HG03039 (cell line): ENCODE results near the gene CNOT4.
A peak's percentile ranks its signal among the peaks of the same experiment; 100 is the strongest.

Experiments used
- ATAC-seq: cut with Tn5 transposase; IDR thresholded peaks from one replicate; pipeline ENCODE4 v1.9.1; 2021; ENCODE audit warnings: mild to moderate bottlenecking, moderate library complexity; ENCODE audit not compliant: unreplicated experiment

CNOT4 gene, protein sequence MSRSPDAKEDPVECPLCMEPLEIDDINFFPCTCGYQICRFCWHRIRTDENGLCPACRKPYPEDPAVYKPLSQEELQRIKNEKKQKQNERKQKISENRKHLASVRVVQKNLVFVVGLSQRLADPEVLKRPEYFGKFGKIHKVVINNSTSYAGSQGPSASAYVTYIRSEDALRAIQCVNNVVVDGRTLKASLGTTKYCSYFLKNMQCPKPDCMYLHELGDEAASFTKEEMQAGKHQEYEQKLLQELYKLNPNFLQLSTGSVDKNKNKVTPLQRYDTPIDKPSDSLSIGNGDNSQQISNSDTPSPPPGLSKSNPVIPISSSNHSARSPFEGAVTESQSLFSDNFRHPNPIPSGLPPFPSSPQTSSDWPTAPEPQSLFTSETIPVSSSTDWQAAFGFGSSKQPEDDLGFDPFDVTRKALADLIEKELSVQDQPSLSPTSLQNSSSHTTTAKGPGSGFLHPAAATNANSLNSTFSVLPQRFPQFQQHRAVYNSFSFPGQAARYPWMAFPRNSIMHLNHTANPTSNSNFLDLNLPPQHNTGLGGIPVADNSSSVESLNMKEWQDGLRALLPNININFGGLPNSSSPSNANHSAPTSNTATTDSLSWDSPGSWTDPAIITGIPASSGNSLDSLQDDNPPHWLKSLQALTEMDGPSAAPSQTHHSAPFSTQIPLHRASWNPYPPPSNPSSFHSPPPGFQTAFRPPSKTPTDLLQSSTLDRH

DNA sequence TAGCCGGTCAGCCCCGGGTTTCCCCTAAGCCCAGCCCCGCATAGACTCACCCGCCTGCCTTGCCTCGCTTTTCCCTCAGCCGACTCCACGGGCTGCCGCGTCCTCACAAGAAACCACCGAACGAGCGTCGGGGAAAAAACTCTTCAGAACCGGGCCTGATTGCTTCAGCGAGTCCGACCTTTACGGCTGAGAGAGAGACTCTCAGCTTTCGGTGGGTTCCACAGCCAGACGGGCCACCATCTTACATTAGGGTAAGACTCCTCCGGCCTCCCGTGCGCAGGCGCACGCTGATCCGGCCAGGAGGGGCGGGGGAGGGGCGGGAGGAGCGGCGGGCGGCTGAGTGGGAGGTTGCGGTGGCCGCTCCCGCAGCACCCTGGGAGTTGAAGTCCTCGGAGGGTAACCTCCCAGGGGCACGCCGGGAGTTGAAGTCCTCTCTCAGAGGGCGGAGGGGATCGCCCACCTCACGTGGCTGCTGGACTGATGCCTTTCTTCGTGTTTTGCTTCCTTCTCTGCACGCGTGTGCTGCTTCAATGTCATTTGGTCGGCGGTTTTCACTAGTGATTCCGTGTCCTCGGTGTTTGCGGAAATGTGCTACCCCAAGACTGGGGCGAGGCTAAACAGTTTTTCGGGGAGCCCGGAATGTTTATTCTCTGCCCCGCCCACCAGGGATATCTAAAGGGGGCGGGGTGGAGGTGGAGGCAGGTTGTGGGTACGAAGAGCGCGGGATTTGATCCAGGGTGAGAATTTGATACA, at the start of gene CNOT4:
CNOT4 (minus strand) TSS at position 264 of the 753 bp plus-strand sequence. CDS start 71,771 bp downstream, outside the sequence.
- ATAC-seq = peak; percentile 97

DNA sequence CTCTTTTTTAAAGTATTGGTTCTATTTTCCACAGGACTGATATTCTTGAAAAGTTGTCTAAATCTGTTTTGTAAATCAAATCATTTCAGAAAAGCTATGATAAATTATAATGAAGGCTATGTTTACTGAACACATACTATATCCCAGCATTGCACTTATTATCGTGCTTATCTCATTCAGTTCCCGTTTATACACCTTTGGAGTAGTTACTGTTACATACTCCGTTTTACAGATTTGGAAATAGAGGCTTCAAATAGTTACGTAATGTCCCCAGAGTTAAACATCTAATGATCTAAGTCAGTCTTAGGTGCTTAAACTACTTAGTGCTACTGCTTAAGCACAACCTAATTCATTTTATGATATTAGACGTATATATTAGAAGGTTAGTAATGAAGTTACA, 49.0 kb upstream of the CNOT4 start:
- ATAC-seq = no peak

DNA sequence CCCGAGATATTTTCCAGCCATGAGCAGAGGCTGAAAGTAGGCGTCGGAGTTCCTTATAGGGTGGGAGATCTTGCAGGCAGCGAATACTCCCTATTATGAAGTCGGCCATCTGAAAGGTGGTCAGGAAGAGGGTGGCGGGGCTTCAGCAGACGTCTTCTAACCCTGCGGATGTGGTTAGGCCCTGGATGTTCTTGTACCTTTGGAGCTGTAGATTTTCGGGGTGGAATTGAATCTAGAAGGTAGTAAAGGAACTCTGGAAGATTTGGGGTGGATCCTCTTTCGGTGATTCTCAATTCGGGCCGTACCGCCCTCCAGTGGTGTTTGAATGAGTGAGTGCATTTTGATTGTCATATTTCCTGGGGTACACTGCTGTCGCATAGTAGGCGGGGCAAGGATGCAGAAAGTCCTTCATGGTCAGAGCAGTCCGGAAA, 48.5 kb upstream of the CNOT4 start:
- peak; percentile 66 for ATAC-seq

DNA sequence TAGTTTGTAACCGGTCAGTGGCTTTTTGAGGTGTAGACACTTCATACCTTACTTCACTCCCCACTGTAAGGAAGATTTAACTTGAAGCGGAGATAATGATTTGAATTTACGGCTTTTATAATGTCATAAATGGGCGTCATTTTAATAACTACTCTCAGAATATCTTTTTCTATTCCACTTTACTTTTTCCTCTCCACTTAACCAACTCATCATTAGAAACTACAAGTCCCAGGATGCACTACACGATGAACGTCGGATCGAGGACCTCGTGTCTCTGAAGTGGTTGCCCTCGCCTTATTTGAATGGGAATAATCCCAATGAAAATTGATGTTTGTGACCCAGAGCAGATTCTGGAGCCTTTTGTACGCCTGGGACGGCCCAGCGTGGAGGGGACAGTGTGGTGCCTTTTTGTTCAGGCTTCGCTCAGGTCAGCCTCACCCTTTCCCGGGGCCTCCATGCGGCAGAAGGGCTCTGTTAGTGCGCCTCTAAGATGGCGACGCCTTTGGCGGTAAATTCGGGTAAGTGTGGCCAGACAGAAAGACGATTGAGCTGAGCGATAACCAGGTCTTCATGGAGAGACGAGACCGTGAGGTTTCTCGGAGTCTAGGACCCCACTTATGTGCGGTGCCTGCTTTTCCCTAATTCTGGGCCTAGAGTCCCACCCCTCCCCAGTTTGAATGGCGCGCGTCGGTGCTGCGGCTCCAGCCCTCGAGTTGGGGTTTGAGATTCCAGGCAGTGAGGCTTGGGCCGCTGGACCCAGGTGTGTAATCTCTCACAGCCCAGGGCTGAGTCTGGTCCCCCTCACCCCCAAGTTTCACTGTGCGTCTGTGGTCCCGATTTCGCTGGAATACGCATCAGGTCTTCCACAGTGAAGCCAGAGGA, 47.8 kb upstream of the CNOT4 start, which contains the start of gene NUP205:
NUP205 (plus strand) TSS at position 463 of the 882 bp plus-strand sequence; CDS start at position 491, 28 bp downstream.
- ATAC-seq = peak; percentile 57

DNA sequence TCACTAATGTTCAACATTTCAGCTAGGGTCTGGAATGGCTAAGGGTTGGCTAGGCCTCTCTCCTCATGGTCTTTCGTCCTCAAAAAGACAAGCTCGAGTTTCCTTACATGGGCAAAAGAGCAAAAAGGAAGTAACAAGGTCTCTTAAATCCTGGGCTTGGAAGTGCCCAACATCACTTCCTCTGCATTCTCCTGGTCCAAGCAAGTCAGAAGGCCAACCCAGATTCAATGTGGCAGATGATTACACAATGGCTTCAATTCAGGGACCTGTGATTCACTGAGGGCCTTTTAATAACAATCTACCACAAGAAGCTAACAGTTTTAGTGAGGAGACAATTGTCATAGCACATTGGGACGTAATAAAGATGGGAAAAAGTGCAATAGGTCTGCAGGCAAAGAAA, 43.4 kb upstream of the CNOT4 start:
- ATAC-seq = no peak

DNA sequence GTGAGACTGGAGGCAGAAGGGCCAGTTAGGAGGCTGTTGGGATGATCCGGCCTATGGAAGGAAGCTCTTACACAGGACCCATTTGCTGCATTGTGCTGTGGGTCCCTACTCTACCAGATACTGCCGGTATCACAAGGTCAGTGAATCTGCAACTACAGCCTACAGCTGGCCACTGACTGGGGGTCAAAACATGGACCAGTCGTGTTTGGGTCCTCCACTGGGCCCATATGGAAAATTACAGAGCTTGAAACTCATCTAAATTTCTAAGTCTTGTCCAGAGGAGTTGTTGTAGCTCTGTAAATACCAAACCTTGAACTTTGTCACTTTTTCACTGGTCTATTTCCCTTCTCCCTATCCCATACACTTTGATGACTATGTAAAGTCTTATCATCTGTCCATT, 42.2 kb upstream of the CNOT4 start:
- ATAC-seq = no peak

DNA sequence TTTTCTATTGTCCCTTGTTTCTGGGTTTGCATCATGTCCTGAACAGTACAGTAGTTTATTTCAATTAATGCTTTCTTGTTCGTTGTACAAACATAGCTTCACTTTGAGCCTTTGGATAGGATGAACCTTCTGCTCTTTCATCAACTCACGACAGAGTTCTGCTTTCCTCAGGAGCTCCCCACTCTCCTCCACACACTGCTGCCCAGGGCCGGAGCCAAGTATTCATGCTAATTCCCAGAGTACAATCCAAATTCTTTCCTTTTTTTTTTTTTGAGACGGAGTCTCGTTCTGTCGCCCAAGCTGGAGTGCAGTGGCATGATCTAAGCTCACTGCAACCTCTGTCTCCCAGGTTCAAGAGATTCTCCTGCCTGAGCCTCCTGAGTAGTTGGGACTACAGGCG, 40.3 kb upstream of the CNOT4 start:
- no peak for ATAC-seq

DNA sequence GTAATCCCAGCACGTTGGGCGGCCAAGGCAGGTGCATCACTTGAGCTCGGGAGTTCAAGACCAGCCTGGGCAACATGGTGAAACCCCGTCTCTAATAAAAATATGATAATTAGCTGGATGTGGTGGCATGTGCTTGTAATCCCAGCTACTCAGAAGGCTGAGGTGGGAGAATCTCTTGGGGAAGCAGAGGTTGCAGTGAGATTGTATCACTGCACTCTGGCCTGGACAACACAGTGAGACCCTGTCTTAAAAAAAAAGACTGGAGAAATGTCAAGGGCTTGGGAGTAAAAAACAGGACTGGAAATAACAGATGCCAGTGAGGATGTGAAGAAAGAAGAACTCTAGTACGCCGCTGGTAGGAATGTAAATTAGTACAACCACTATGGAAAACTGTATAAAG, 31.1 kb upstream of the CNOT4 start:
- ATAC-seq = no peak

DNA sequence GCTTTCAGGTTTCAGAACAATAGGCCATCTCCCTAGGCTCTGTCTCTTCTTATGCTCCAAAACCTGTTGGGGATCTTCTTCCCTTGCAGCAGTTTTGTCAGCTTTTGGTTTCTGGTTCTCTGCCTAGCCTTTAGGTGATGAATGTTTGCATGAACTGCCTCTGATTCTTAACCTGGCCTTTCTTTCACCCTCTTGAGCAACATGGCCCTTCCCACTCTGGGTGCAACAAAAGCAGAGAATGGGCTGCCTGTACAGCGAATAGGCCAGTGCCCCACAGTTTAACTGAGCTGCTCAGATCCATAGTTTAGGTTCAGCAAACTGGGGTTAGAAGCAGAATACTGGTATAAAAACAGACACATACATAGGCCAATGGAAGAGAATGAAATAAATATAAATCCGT, 29.7 kb upstream of the CNOT4 start:
- ATAC-seq = no peak

DNA sequence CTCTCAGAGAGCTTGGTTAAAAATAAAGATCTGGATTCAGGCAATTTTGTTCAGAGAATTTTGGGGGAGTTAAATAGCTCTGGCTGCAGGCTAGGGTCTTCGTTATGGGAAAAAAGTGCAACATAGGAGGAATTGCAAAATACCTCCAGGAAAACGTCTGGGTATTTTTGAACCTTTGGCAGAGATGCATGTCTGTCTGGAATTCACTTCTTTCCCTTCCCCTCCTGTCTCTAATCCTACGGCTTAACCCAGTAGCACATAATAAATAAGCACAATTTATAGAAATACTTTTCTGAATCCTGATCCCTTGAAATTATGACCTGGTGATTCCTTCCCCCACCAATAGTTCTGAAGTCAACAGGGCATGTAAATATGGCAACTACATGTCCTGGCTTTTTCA, 28.5 kb upstream of the CNOT4 start:
- ATAC-seq = no peak

DNA sequence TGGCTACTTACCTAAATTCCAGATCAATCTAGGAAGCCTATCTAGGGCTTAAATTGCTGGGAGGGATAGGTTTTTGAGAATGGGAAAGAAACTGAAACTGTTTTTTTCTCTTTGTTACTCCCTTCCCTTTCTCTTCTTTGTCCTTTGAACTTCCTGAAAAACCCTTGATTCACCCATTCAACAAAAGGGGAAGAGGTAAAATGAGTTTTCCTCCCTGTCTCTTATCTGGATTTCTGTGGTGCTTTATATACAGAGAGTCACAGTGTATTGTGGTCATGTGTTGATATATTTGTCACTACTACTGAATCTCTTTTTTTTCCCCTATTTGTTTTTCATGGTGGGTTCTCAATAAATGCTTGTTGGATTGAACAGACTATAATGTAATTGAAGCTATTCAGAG, 28.0 kb upstream of the CNOT4 start:
- ATAC-seq = no peak

DNA sequence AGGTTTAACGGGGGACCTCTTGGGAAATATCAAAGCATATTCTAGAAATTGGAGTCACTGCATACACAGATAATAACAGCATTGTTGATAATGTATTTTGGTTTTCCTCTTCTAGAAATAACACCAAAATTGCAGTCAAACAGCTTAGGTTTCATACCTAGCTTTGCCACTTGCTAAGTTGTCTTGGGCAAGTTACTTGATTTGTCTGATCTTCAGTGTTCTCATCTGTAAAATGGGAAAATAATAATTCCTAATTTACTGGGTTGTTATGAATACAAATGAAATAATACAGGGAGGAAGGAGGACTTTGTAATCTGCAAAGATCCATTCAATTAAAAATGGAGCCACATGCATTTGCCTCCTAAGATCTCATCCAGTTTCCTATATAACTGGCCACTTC, 27.6 kb upstream of the CNOT4 start:
- ATAC-seq = no peak

DNA sequence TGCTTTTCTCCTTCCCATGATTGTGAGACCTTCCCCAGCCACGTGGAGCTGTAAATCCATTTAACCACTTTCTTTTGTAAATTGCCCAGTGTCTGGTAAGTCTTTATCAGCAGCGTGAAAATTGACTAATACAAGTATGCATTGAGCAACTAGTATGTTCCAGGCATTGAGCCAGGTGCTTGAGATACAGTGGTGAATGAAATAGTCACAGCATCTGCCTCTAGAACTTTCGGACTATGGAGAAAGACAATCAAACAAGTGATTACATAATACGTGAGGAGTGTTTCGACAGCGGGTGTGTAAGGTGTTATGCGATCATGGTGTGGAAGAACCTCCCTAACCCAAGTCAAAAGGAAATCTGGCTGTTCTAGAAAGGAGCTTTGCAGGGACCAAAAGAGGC, 26.2 kb upstream of the CNOT4 start:
- no peak for ATAC-seq

DNA sequence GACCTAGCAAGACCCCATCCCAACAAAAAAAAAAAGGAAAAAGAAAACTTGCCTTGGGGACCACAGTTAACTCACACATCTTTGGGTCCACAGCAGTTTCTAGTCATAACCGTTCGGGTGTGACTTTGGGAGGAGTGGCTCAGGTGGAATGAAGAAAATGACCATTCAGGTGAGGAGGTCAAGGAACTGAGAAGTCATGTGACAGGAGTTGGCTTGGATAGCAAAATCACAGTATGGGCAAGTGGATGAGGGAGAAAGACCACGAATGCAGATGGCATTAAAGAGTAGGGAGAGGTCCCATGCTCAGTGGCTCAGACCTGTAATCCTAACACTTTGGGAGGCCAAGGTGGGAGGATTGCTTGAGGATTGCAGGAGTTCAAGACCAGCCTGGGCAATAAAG, 17.1 kb upstream of the CNOT4 start:
- ATAC-seq = no peak

DNA sequence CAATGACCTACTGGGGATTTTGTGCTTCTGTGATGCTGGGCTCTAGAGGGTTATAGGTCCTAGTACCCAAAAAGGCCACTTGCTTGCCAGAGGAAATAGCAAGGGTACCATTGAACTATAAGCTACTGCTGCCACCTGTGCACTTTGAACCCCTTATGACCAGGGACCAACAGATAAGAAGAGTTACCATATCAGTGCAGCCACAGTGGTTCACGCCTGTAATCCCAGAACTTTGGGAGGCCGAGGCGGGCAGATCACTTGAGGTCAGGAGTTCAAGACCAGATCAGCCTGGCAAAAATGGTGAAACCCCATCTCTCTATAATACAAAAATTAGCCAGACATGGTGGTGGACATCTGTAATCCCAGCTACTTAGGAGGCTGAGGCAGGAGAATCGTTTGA, 15.5 kb upstream of the CNOT4 start:
- no peak for ATAC-seq

DNA sequence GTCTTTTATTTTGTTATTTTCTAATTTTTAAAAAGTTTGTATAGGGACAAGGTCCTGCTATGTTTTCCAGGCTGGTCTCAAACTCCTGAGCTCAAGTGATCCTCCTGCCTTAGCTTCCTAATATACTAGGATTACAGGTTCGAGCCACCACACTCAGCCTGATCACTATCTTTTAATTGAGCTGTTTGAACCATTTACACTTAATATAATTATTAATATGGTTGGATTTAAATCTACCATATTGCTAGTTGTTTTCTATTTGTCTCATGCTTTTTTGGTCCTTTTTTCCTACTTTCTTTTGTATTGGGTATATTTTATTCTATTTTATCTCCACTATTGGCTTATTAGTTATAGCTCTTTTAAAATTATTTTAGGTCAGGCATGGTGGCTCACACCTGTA, 13.2 kb upstream of the CNOT4 start:
- no peak for ATAC-seq

DNA sequence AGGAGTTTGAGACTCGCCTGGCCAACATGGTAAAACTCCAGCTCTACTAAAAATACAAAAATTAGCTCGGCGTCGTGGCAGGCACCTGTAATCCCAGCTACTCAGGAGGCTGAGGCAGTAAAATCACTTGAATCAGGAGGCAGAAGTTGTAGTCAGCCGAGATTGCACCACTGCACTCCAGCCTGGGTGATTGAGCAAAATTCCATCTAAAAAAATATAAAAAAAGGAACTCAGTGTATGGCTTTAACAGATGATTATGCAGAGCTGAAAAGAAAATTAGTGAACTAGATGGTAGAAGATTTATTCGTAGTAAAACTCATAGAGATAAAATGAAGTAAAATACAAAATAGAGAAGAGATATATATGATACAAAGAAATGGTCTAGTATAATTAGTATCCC, 12.6 kb upstream of the CNOT4 start:
- ATAC-seq = no peak

DNA sequence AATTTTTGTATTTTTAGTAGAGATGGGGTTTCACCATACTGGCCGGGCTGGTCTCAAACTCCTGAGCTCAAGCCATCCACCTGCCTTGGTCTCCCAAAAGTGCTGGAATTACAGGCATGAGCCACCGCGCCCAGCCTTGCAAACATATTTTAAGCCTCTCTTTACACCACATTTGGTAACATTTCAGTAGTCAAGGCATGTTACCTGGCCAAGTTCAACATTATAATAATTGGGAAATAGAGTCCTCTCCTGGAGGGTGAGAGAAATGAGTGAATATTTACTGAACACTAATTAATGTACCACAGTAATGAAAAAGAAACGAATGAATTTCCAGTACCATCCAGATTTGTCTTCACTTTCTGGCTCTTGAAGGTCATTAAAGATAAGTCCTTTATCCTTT, 10.0 kb upstream of the CNOT4 start:
- no peak for ATAC-seq

DNA sequence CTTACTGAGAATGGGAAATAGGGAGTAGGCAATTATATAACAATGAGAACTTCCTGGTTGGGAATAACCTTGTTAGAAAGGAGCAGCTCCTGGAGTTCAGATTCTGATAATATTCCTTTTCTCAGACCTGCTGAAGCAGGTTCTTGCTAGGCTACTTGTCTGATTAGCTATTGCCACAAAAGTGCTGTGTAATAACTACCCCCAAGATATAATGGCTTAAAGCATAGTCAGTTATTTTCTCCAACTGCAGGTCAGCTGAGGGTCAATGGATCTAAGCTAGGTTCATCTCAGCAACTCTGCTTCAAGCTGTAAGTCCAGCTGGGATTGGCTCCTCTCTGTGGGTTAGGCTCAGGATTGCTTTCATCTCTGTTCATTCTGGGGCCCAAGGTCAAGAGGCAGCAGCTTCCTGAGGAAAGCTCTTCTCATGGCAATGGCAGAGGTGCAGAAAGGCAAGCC, 9.4 kb upstream of the CNOT4 start:
- no peak for ATAC-seq

DNA sequence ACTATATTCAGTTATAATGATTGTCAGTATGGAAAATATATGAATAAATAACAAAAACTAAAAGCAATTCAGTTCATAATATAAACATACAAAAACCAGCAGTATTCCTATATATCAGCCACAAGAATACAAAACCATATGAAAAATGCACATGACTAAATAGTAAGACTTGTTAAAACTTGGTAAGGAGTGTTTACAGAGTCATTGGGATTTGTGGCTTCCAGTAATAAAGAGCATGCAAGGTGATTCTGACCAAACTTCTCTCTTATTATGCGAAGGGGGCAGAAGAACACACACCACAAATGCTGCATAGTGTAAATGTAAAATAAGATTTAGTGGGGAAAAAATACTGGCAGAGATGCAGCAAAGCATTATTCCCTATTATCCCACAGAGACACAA, 8.8 kb upstream of the CNOT4 start:
- ATAC-seq = no peak
